Heart left ventricle (tissue), 16 donors: ENCODE results near the gene LRP5. TPM values are rescaled to one million over a fixed set of nuclear protein-coding genes. Genes with fewer than 3 reads are reported as not detected.
"Not testable (repeated sequence)": the region's sequence is repeated elsewhere in the genome, so short reads cannot be mapped to it uniquely, and the experiment has no call there.

Experiments used
- ATAC-seq, 4 donors: fragments of 200-7000 bp; cut with Tn5 transposase; one replicate each; pipeline ENCODE4 v1.9.1; 2020 to 2022; ENCODE audit warnings: moderate library complexity in 4 of 4, mild to moderate bottlenecking in 3 of 4, moderate number of reproducible peaks in 1 of 4
- DNase-seq, 5 donors: peaks; one replicate each; pipeline ENCODE4 v3.0.0-alpha.2; 2020
- H3K27ac ChIP-seq, 12 donors: fragments of 200-600 bp; sonication (generic) in 4 of 12; one replicate each; pipeline versions ENCODE4 v1.5.0 to v1.8.0; 2016 to 2022; ENCODE audit warnings: mild to moderate bottlenecking in 2 of 12
- H3K27me3 ChIP-seq, 9 donors: fragments of 200-600 bp; sonication (generic) in 2 of 9; one replicate each; pipeline versions ENCODE4 v1.5.1 to v1.8.0; 2016 to 2022; ENCODE audit warnings: mild to moderate bottlenecking in 3 of 9
- H3K36me3 ChIP-seq, 9 donors: fragments of 200-600 bp; sonication (generic) in 2 of 9; one replicate each; pipeline versions ENCODE4 v1.5.0 to v1.8.0; 2018 to 2022; ENCODE audit warnings: mild to moderate bottlenecking in 2 of 9
- H3K4me1 ChIP-seq, 12 donors: fragments of 200-600 bp; sonication (generic) in 4 of 12; one replicate each; pipeline versions ENCODE4 v1.5.0 to v1.8.0; 2016 to 2022; ENCODE audit warnings: mild to moderate bottlenecking in 3 of 12
- H3K4me3 ChIP-seq, 12 donors: fragments of 200-600 bp; sonication (generic) in 4 of 12; one replicate each; pipeline versions ENCODE4 v1.5.0 to v1.8.0; 2017 to 2022; ENCODE audit warnings: mild to moderate bottlenecking in 9 of 12, moderate library complexity in 4 of 12
- H3K9me3 ChIP-seq, 12 donors: fragments of 200-600 bp; sonication (generic) in 4 of 12; one replicate each; pipeline versions ENCODE4 v1.5.0 to v1.8.0; 2016 to 2022; ENCODE audit warnings: mild to moderate bottlenecking in 1 of 12
- POLR2A ChIP-seq, 2 donors: fragments of 450-650 bp; IDR thresholded peaks; one replicate each; pipeline ENCODE4 v1.6.1; 2017; ENCODE audit warnings: antibody characterized with exemption in 2 of 2, mild to moderate bottlenecking in 2 of 2, moderate library complexity in 2 of 2
- WGBS, 4 donors: extraction: QIAGEN DNeasy Blood & Tissue Kit in 2 of 4; methylation state at CpG; one replicate each; pipeline versions ENCODE4 v1.1.5 to v1.1.7; 2013 to 2018; 5-methylcytosine and 5-hydroxymethylcytosine counted together
- intact Hi-C, 10 donors: fragments of 100-400 bp; cut with DNase I; formaldehyde crosslinking; loops; one replicate each; pipeline versions ENCODE4 v1.11.1 to v1.14.2; 2022
- polyA plus RNA-seq, 2 donors: library from polyadenylated mRNA; stranded (reverse); fragments of 200-250 nt; gene quantifications; one replicate each; pipeline ENCODE4 v1.2.3, GENCODE V29; 2013
- total RNA-seq, 9 donors: library from RNA; depleted of rRNA in 2 of 9; stranded (reverse); fragments of >200 nt in 2 of 9; fragmentation: NEBNext Ultra II Directional in 3 of 9; extraction: Animal tissue kit (Norgen Biotek cat#: 25700) in 3 of 9; gene quantifications; one replicate each; pipeline versions ENCODE4 v1.1.0 to v1.2.4, GENCODE V29; 2016 to 2023
- TF ChIP-seq, protein P1 (sequence below), 12 donors: fragments of 200-600 bp; sonication (generic) in 4 of 12; IDR thresholded peaks; one replicate each; pipeline versions ENCODE4 v1.5.0 to v1.8.0; 2018 to 2022; ENCODE audit warnings: antibody characterized with exemption in 12 of 12, mild to moderate bottlenecking in 5 of 12
- donor health status: ischemic (EF 13 %, LVEDD 7.1; RV severe dilation, severe dysfunction).
- donor health status: healthy with polysubstance abuse.
- donor health status: DM: no; HTN: yes; CAD: no.
- donor health status: DM: no; HTN: no; CAD: no.
- donor health status: ischemic (EF 25% LVEDD 6.9; RV normal size, moderate dysfunction).
- donor health status: ischemic (EF 25% LVEDD 5.7; RV mildly dilated, moderate dysfunction).
- donor health status: healthy.
- donor health status: DM: yes; HTN: yes; CAD: no.
- donor health status: ischemic (EF 35%, LVEDD 5.7; RV mildly dilated, moderate dysfunction).
- donor health status: nonischemic (EF 11% LVEDD 7.7; RV severe dilation, severe dysfunction).
- donor health status: DM: yes; HTN: yes; CAD: no.
- donor health status: PGD.
- donor health status: ischemic (EF 29% LVEDD 5.4; RV normal size, mild dysfunction).
- donor health status: nonischemic (EF 23%, LVEDD 6.1; RV moderate dilation, normal function).

LRP5 gene
- total and polyA plus RNA-seq, 11 donors = 30.2 to 62.5 (median 39.8) TPM

DNA sequence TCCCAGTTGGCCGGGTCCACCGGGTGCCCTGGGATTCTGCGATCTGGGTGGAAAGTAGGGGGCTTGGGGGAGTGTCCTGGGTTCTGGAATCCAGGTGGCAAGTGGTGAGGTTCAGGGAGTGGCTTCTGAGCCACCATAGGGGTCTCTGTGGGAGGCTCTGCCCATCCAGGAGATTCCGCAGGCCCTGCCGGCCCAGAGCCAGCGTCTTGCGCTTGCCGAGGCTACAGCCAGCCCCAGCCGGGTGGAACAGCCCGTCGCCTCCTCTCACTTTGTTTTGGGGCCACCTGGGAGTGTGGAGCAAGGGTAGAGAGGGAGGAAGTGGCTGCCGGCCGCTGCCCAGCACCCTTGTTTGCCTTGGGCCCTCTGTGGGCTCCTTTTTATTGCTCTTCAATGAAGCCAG, 87.5 kb downstream of the LRP5 start:
- Histone ChIP-seq H3K9me3 (no peaks in the 10 kb centered on the region), H3K27me3 (no peaks in the 10 kb centered on the region), H3K36me3 (peaks cover 0 to 32% (median 13%) of the 10 kb centered on the region in 9 donors), H3K4me3 (peak overlapping the region in 1 of 12 donors; percentile 4), H3K4me1 (peaks cover 9 to 54% (median 33%) of the 10 kb centered on the region in 12 donors), H3K27ac (peak overlapping the region; percentile 64 to 91 (median 84))
- no peak for TF ChIP-seq POLR2A (IDR thresholded peaks at IDR 0.05)
- TF ChIP-seq, protein P1, sequence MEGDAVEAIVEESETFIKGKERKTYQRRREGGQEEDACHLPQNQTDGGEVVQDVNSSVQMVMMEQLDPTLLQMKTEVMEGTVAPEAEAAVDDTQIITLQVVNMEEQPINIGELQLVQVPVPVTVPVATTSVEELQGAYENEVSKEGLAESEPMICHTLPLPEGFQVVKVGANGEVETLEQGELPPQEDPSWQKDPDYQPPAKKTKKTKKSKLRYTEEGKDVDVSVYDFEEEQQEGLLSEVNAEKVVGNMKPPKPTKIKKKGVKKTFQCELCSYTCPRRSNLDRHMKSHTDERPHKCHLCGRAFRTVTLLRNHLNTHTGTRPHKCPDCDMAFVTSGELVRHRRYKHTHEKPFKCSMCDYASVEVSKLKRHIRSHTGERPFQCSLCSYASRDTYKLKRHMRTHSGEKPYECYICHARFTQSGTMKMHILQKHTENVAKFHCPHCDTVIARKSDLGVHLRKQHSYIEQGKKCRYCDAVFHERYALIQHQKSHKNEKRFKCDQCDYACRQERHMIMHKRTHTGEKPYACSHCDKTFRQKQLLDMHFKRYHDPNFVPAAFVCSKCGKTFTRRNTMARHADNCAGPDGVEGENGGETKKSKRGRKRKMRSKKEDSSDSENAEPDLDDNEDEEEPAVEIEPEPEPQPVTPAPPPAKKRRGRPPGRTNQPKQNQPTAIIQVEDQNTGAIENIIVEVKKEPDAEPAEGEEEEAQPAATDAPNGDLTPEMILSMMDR (IDR thresholded peaks at IDR 0.05) = no peak
- intact Hi-C loops = loop anchor here in 5 of 10 donors (5.0 to 10.0 kb wide), 3 partner anchors 45 to 188 kb away; partner anchors contain the start of gene KMT5B (in 1 of the 5)
- ATAC-seq (peak in 3 of 4 donors; percentile 37 to 39 (median 39)), DNase-seq (peak in 2 of 5 donors; percentile 51 to 61)
- WGBS, 4 donors = 24 to 45% (median 31%) methylated on average over 10 to 13 of the region's 13 CpGs

DNA sequence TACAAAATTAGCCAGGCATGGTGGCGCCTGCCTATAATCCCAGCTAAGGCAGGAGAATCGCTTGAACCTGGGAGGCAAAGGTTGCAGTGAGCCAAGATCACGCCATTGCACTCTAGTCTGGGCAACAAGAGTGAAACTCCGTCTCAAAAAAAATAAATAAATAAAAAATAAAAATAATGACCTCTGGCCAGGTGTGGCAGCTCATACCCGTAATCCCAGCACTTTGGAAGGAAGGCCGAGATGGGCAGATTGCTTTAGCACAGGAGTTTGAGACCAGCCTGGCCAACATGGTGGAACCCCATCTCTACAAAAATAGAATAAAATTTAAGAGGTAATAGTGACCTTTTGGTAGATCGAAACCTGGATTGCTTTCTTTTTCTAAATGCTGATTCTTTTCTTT, 88.2 kb downstream of the LRP5 start:
- WGBS, 4 donors = 73 to 85% (median 83%) methylated on average over 7 of the region's 7 CpGs
- not testable (repeated sequence) for H3K4me3 ChIP-seq, DNase-seq, H3K27me3 ChIP-seq, ATAC-seq, H3K9me3 ChIP-seq
- H3K4me1 ChIP-seq = peaks cover 9 to 54% (median 33%) of the 10 kb centered on the region in 12 donors
- intact Hi-C loops = loop anchor here in 1 of 10 donors (5.0 kb wide), 1 partner anchor 47 kb away; no protein-coding TSS in a partner anchor
- H3K27ac ChIP-seq = peak overlapping the region in 9 of 12 donors; percentile 77 to 91 (median 86)
- peaks cover 0 to 35% (median 13%) of the 10 kb centered on the region in 9 donors for H3K36me3 ChIP-seq

DNA sequence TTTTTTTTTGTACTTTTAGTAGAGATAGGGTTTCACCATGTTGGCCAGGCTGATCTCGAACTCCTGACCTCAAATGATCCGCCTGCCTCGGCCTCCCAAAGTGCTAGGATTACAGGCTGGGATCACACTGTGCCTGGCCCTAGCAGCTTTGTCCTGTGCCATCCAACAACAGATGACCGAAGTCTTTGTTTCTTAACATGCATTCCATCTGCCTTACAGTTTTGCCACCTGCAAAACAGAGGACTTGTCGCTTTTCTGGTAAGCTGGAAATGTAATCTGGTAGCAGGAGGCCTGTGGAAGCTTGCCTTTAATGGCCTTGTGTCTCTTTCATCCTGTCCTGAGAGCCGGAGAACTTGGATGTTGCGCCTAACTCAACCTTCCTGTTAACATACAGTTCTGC, 89.5 kb downstream of the LRP5 start:
- peaks cover 0 to 47% (median 19%) of the 10 kb centered on the region in 9 donors for H3K36me3 ChIP-seq
- 77 to 94% (median 83%) methylated on average over 7 of the region's 7 CpGs for WGBS, 4 donors
- TF ChIP-seq, protein P1 (IDR thresholded peaks at IDR 0.05) = no peak
- TF ChIP-seq POLR2A (IDR thresholded peaks at IDR 0.05) = no peak
- intact Hi-C loops = loop anchor here in 1 of 10 donors (5.0 kb wide), 1 partner anchor 45 kb away; no protein-coding TSS in a partner anchor
- peak overlapping the region in 2 of 12 donors; percentile 28 to 91 for H3K27ac ChIP-seq
- H3K4me1 ChIP-seq = peaks cover 9 to 48% (median 33%) of the 10 kb centered on the region in 12 donors
- ATAC-seq = no peak
- DNase-seq = no peak
- no peaks in the 10 kb centered on the region for H3K27me3 ChIP-seq
- H3K4me3 ChIP-seq = no peak overlapping the region
- H3K9me3 ChIP-seq = no peaks in the 10 kb centered on the region

DNA sequence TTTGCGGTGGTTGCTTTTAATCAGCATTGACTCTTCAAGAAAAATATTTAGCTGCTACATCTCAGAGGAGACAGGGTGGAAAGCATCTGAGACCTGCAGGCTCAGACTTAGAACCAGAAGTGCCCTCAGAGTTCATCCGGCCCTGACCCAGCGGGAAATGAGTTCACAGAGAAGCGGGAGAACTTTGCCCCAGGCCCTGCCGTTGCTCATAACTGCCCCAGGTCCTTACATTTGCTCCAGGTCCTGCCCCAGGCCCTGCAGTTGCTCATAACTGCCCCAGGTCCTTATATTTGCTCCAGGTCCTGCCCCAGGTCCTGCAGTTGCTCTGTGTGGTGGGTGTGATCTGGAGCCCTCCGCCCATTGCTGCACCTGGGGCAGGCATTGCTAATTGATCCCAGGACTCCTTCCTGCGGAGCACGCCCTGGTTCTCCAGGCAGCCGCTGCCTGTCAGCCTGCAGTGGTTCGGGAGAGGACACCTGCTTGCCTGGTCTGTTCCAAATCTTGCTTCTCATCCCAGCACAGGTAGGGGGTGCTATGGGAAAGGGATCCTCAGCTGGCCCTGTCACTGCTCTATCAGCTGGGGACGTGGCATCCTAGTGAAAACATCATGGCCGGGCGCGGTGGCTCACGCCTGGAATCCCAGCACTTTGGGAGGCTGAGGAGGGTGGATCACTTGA, 90.1 kb downstream of the LRP5 start:
- H3K4me3 ChIP-seq = no peak overlapping the region
- H3K36me3 ChIP-seq = peaks cover 0 to 54% (median 25%) of the 10 kb centered on the region in 9 donors
- H3K27ac ChIP-seq = peak overlapping the region in 1 of 12 donors; percentile 91
- peaks cover 9 to 45% (median 33%) of the 10 kb centered on the region in 12 donors for H3K4me1 ChIP-seq
- ATAC-seq (no peak), DNase-seq (no peak)
- no peak for TF ChIP-seq POLR2A (IDR thresholded peaks at IDR 0.05)
- TF ChIP-seq, protein P1 (IDR thresholded peaks at IDR 0.05) = no peak
- 86 to 92% (median 89%) methylated on average over 12 to 15 of the region's 15 CpGs for WGBS, 4 donors
- H3K9me3 ChIP-seq = no peaks in the 10 kb centered on the region
- no peaks in the 10 kb centered on the region for H3K27me3 ChIP-seq
- intact Hi-C loops = loop anchor here in 1 of 10 donors (5.0 kb wide), 1 partner anchor 45 kb away; no protein-coding TSS in a partner anchor
